ENCODE results near the gene NCBP3. TPM values are rescaled to one million over a fixed set of nuclear protein-coding genes. Genes with fewer than 3 reads are reported as not detected.

NCBP3 gene
- total RNA-seq, 1 experiment from 2014 or later: 58.5 TPM

DNA sequence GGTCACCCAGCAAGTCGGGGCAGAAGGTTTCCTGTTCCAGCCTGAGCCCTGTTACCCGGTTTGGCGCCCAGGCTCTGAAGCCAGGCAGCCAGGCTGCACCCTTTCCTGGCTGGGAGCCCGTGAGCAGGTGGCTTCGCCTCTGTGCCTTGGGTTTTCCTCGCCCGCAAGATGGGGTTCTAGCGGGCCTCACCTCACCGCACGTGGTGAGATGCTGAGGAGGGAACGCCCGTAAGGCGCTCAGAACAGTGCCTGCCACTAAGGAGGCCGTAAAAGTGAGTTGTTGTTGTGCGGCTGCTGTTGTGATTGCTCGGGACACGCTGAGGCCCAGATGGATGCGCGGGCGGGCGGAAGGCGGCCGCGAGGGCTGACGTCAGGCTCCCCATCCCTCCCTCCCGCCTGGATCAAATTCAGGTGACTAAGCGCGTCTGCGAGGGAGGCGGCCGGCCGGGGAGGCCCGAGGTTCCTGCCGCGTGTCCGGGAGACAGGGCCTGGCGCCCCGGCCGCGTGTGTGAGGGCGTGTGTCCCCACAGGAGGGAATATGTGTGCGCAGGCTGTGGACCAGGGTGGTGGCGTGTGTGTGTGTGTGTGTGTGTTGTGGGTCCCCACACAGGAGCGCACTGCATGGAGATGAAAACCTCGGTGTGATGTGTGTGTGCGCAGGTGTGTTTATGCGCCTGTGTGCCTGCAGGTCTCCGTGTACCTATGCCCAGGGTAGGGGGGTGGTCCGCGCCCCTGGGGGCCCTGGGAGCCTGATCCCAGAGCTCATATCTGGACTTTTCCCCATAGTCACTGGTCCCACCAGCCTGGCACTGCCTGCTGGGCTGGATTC lies 42.5 kb upstream of the NCBP3 start:
- Histone ChIP-seq H4K20me1 (ENCODE audit: insufficient read depth) (no peaks in the 10 kb centered on the region), H3K79me2 (ENCODE audit: low read depth) (peaks cover 24% of the 10 kb centered on the region), H3K9me2 (ENCODE audit: insufficient read depth) (no peaks in the 10 kb centered on the region), H3K27me3 (ENCODE audit: insufficient read depth, low read depth) (no peaks in the 10 kb centered on the region), H3K4me1 (replicated peaks; ENCODE audit: insufficient read depth) (peaks cover 68% of the 10 kb centered on the region), H3K27ac (peak overlapping the region; percentile 67), H3K4me2 (peak overlapping the region; percentile 92), H3K9me3 (ENCODE audit: insufficient read depth, low read depth) (no peaks in the 10 kb centered on the region), H3F3A (ENCODE audit: insufficient read depth, low read depth) (peaks cover 53% of the 10 kb centered on the region), H2AFZ (peak overlapping the region; percentile 70), H3K4me3 (peak overlapping the region; percentile 43; the same call in 1 of the 2 replicates), H3K36me3 (ENCODE audit: low read depth) (no peaks in the 10 kb centered on the region)
- ChIA-PET CTCF (interaction anchor here (1.3 to 1.7 kb wide), 2 partner anchors 12 to 25 kb away, joined by 3 to 4 read pairs; no protein-coding TSS in a partner anchor), POLR2A (ENCODE audit: unreplicated experiment) (no interaction called here)
- TSS peak; percentile 59 for BruUV-seq (replicated peaks)
- DNase-seq: peak; percentile 74 to 89
- intact Hi-C loops (cut with micrococcal nuclease; ENCODE audit: unreplicated experiment): no loop called here
- TF ChIP-seq CTCF (conservative IDR thresholded peaks at IDR 0.05) (no peak), EZH2 (IDR thresholded peaks at IDR 0.05; ENCODE audit: low read depth) (no peak)

GRCh38 chr17:3887804-3888203 lies 41.8 kb upstream of the NCBP3 start:
- H3K36me3 ChIP-seq (ENCODE audit: low read depth): no peaks in the 10 kb centered on the region
- intact Hi-C loops (cut with micrococcal nuclease; ENCODE audit: unreplicated experiment): no loop called here
- H3K9me3 ChIP-seq (ENCODE audit: insufficient read depth, low read depth): no peaks in the 10 kb centered on the region
- BruUV-seq (replicated peaks): no TSS peak
- no peaks in the 10 kb centered on the region for H4K20me1 ChIP-seq (ENCODE audit: insufficient read depth)
- ChIA-PET CTCF (interaction anchor here (1.3 kb wide), 1 partner anchor 13 kb away, joined by 3 read pairs; no protein-coding TSS in a partner anchor), POLR2A (ENCODE audit: unreplicated experiment) (interaction anchor here (0.5 kb wide), 1 partner anchor 44 kb away, joined by 5 read pairs; no protein-coding TSS in a partner anchor)
- peaks cover 53% of the 10 kb centered on the region for H3F3A ChIP-seq (ENCODE audit: insufficient read depth, low read depth)
- H2AFZ ChIP-seq: peak overlapping the region; percentile 70
- peak overlapping the region; percentile 67 for H3K27ac ChIP-seq
- peaks cover 65% of the 10 kb centered on the region for H3K4me1 ChIP-seq (replicated peaks; ENCODE audit: insufficient read depth)
- peak overlapping the region; percentile 92 for H3K4me2 ChIP-seq
- DNase-seq: no peak
- H3K4me3 ChIP-seq: peak overlapping the region; percentile 43; the same call in 1 of the 2 replicates
- no peaks in the 10 kb centered on the region for H3K27me3 ChIP-seq (ENCODE audit: insufficient read depth, low read depth)
- no peaks in the 10 kb centered on the region for H3K9me2 ChIP-seq (ENCODE audit: insufficient read depth)
- TF ChIP-seq EZH2 (IDR thresholded peaks at IDR 0.05; ENCODE audit: low read depth) (no peak), CTCF (conservative IDR thresholded peaks at IDR 0.05) (no peak)
- peaks cover 24% of the 10 kb centered on the region for H3K79me2 ChIP-seq (ENCODE audit: low read depth)

DNA sequence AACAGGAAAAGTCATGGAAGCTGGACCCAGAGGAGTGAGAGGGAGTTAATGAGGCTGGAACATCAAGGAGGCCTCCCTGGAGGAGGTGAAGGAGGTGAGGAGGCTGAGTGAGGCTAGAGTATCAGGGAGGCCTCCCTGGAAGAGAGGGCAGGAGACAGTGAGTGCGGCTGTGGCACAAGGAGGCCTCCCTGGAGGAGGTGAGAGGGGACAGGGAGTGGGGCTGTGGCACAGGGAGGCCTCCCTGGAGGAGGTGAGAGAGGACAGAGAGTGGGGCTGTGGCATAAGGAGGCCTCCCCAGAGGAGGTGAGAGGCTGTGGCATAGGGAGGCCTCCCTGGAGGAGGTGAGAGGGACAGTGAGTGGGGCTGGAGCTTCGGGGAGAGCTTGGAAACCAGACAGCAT lies 41.3 kb upstream of the NCBP3 start:
- H2AFZ ChIP-seq: no peak overlapping the region
- no peaks in the 10 kb centered on the region for H4K20me1 ChIP-seq (ENCODE audit: insufficient read depth)
- peak overlapping the region; percentile 92 for H3K4me2 ChIP-seq
- H3K36me3 ChIP-seq (ENCODE audit: low read depth): no peaks in the 10 kb centered on the region
- CTCF ChIA-PET: no interaction called here
- H3K27ac ChIP-seq: peak overlapping the region; percentile 67
- peaks cover 53% of the 10 kb centered on the region for H3F3A ChIP-seq (ENCODE audit: insufficient read depth, low read depth)
- POLR2A ChIA-PET (ENCODE audit: unreplicated experiment): interaction anchor here (0.5 kb wide), 1 partner anchor 44 kb away, joined by 5 read pairs; no protein-coding TSS in a partner anchor
- no peaks in the 10 kb centered on the region for H3K27me3 ChIP-seq (ENCODE audit: insufficient read depth, low read depth)
- no peaks in the 10 kb centered on the region for H3K9me2 ChIP-seq (ENCODE audit: insufficient read depth)
- intact Hi-C loops (cut with micrococcal nuclease; ENCODE audit: unreplicated experiment): no loop called here
- H3K79me2 ChIP-seq (ENCODE audit: low read depth): peaks cover 24% of the 10 kb centered on the region
- no TSS peak for BruUV-seq (replicated peaks)
- H3K4me3 ChIP-seq: no peak overlapping the region
- TF ChIP-seq EZH2 (IDR thresholded peaks at IDR 0.05; ENCODE audit: low read depth) (no peak), CTCF (conservative IDR thresholded peaks at IDR 0.05) (no peak)
- no peaks in the 10 kb centered on the region for H3K9me3 ChIP-seq (ENCODE audit: insufficient read depth, low read depth)
- DNase-seq: no peak
- H3K4me1 ChIP-seq (replicated peaks; ENCODE audit: insufficient read depth): peaks cover 65% of the 10 kb centered on the region
